ENCODE measurements around the gene SHANK1.

DNA sequence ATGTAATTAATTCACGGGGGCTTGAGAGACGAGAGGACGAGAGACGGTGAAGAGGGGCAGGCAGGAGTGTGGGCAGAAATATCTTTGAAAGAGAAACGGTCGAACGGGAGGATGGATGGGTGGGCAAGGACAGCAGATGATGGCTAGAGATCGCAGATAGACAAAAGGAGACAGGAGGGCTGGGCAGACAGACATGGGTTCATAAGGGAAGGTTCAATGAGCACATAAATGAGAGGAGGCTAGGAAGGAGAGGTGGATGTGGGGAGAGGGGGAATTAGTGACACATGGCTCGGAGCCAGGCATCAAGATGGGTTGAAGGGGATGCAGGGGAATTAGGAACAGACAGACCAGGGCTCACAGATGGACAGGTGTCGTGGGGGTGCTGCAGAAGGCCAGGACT lies 81.0 kb downstream of the SHANK1 start:
- TF ChIP-seq CTCF (IDR thresholded peaks at IDR 0.05; ENCODE audit: low read depth, low read length, missing input control): no peak
- TF ChIP-seq GABPA (IDR thresholded peaks at IDR 0.05 in 1 of 2, conservative IDR thresholded peaks at IDR 0.05 in 1 of 2): no peak
- no peak for TF ChIP-seq NR2F2 (IDR thresholded peaks at IDR 0.05)
- TF ChIP-seq TAF1 (conservative IDR thresholded peaks at IDR 0.05): no peak
- no peak for TF ChIP-seq RXRA (IDR thresholded peaks at IDR 0.05)
- TF ChIP-seq YY1 (IDR thresholded peaks at IDR 0.05): no peak
- TF ChIP-seq, protein P1, sequence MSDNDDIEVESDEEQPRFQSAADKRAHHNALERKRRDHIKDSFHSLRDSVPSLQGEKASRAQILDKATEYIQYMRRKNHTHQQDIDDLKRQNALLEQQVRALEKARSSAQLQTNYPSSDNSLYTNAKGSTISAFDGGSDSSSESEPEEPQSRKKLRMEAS (IDR thresholded peaks at IDR 0.05): no peak
- TF ChIP-seq RAD21 (IDR thresholded peaks at IDR 0.05): no peak

All from liver (tissue), 3 donors.